Neuron (in vitro differentiated cells): Measurements from ENCODE around the gene TPGS1.

ENCODE experiments used
- H2AFZ ChIP-seq: one replicate; pipeline ENCODE4 v1.6.1; 2013; ENCODE audit warnings: low read depth, mild to moderate bottlenecking, inconsistent platforms, low read length, moderate library complexity
- H3K27me3 ChIP-seq: one replicate; pipeline ENCODE4 v1.6.1; 2013; ENCODE audit warnings: low read length; ENCODE audit not compliant: insufficient read depth
- H3K36me3 ChIP-seq: one replicate; pipeline ENCODE4 v1.6.1; 2013; ENCODE audit warnings: low read length; ENCODE audit not compliant: insufficient read depth
- H3K4me1 ChIP-seq: one replicate; pipeline ENCODE4 v1.6.1; 2013; ENCODE audit warnings: low read length; ENCODE audit not compliant: insufficient read depth
- H3K4me3 ChIP-seq: 2 replicates; pipeline ENCODE4 v1.5.1; 2013; ENCODE audit warnings: mild to moderate bottlenecking, low read length, moderate library complexity
- H3K9me3 ChIP-seq: one replicate; pipeline ENCODE4 v1.6.1; 2013; ENCODE audit warnings: low read length

Gene TPGS1

GRCh38 chr19:483332-484072, 23.8 kb upstream of the TPGS1 start:
- peaks cover 16% of the 10 kb centered on the region for H3K4me1 ChIP-seq
- no peak overlapping the region for H3K4me3 ChIP-seq
- H3K27me3 ChIP-seq, result no peaks in the 10 kb centered on the region
- H3K36me3 ChIP-seq, result no peaks in the 10 kb centered on the region
- no peaks in the 10 kb centered on the region for H3K9me3 ChIP-seq
- no peak overlapping the region for H2AFZ ChIP-seq

- Histone ChIP-seq H3K36me3 (no peaks in the 10 kb centered on the region), H3K4me3 (no peak overlapping the region), H3K9me3 (no peaks in the 10 kb centered on the region), H2AFZ (no peak overlapping the region), H3K27me3 (no peaks in the 10 kb centered on the region), H3K4me1 (peaks cover 18% of the 10 kb centered on the region)
Observed at GRCh38 chr19:484494-484893, 22.8 kb upstream of the TPGS1 start.

DNA sequence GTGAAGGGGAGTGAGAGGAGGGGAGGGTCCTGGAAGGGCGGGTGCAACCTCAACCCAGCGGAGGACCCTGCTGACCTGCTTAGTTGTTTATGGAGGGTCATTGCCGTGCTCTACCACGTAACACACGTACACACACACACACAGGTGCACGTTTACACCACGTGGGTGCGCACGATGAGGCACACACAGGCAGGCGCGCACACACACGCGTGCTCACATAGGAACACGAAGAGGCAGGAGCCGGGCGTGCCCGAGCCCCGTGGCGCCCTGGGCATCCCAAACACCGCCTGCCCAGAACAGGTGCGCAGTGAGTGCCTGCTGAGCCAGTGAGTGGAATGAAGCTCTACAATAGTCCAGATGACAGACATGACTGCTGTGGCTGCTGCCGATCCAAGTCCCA, 22.2 kb upstream of the TPGS1 start:
- H3K9me3 ChIP-seq, result no peaks in the 10 kb centered on the region
- H3K27me3 ChIP-seq, result no peaks in the 10 kb centered on the region
- H3K4me3 ChIP-seq, result no peak overlapping the region
- H3K36me3 ChIP-seq, result no peaks in the 10 kb centered on the region
- H2AFZ ChIP-seq, result no peak overlapping the region
- peaks cover 18% of the 10 kb centered on the region for H3K4me1 ChIP-seq

DNA sequence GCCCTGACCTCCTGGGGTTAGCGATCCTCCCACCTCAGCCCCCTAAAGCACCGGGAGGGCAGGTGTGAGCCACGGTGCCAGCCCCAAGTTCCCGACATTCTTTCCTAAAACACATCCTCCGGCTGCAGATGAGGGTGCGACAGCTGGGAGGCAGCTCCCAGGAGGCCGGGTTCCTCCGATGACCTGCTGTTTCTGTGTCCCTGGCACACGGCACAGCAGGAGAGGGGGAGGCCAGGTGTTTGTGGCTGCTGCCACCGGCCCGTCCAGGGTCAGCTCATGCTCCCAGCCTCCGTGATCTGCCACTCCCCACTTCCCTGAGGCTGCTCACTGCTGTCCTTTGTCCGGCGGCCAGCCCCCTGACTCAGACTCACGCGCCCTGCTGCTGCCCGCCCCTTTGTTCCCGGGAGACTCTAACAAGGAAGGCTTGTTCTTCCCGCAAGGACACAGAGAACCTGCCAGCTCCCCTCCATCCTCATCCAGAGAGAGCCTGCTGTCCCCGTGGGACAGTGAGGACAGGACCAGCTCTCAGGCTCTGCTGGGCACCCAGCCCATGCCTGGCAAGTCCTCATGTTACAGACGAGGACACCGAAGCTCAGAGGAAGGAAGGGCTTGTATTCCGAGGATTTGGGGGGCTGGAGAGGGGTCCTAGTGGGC, 21.6 kb upstream of the TPGS1 start:
- peaks cover 18% of the 10 kb centered on the region for H3K4me1 ChIP-seq
- no peaks in the 10 kb centered on the region for H3K9me3 ChIP-seq
- no peak overlapping the region for H2AFZ ChIP-seq
- no peak overlapping the region for H3K4me3 ChIP-seq
- no peaks in the 10 kb centered on the region for H3K36me3 ChIP-seq
- no peaks in the 10 kb centered on the region for H3K27me3 ChIP-seq

DNA sequence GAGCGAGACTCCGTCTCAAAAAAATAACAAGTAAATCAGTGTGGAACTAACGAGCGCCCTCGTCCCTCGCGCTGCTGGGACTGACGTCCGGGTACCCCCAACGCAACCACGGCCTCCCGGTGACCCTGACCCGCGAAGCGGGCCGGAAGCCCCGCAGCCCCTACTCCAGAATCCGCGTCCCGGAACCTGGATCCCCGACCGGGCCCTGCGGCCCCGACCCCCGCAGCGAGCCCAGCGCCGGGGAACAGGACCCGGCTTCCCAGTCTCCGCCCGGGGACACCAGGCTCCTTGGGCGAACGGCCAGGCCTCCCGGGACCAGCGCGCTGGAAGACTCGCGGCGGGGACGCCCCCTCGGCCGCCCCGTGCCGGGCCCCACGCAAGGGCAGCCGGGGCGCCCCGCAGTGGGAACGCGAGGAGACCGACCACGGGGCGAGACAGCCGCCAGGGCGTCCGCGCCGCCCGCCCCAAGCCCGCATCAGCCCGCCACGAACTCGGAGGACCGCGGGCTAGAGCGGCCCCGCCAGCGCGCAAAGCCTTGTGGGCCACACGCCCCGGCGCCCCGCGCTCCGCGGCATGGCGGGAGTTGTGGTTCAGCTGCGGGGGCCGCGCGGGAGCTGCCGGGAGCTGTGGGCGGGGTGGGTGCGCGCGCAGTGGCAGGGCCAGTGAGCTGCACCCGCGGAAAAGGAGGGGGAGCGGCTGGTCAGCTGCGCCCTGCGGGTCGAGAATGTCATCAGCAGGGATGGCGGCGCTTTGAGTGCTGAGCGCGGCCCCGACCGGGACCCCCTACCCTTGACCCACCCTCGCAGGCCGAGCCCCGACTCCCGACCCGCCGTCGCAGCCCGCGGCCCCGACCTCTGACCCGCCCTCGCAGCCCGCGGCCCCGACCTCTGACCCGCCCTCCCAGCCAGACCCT, 18.5 kb upstream of the TPGS1 start:
- Histone ChIP-seq H3K4me1 (peaks cover 18% of the 10 kb centered on the region), H3K9me3 (peaks cover 3% of the 10 kb centered on the region), H2AFZ (peak overlapping the region; percentile 81), H3K36me3 (no peaks in the 10 kb centered on the region), H3K27me3 (no peaks in the 10 kb centered on the region), H3K4me3 (peak overlapping the region; percentile 78)

GRCh38 chr19:489418-490196, 17.7 kb upstream of the TPGS1 start:
- no peaks in the 10 kb centered on the region for H3K36me3 ChIP-seq
- peak overlapping the region; percentile 39 for H2AFZ ChIP-seq
- no peaks in the 10 kb centered on the region for H3K27me3 ChIP-seq
- H3K4me1 ChIP-seq, result peaks cover 18% of the 10 kb centered on the region
- H3K9me3 ChIP-seq, result peaks cover 3% of the 10 kb centered on the region
- H3K4me3 ChIP-seq, result peak overlapping the region; percentile 78

DNA sequence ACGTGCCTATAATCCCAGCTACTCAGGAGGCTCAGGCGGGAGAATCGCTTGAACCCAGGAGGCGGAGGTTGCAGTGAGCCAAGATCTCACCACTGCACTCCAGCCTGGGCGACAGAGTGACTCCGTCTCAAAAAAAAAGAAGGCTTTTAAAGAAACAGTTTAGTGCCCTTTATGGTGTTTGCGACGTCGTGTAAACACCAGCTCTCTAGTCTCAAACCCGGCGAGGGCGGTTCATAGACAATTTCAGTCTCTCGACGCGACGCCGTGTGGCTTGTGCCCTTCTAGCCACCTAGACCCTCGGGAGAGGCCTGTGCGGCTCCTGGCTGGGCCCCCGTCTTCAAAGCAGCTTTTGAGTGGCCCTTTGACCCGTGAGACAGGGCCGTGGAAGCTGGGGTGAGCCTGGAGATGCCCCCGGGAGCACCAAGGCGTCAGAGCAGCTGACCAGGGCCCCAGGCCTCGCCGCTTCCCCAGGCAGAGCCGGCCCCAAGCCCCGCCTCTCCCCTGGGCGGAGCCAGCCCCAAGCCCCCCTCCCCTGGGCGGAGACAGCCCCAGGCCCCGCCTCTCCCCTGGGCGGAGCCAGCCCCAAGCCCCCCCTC, 16.1 kb upstream of the TPGS1 start:
- no peaks in the 10 kb centered on the region for H3K36me3 ChIP-seq
- H2AFZ ChIP-seq, result no peak overlapping the region
- peaks cover 3% of the 10 kb centered on the region for H3K9me3 ChIP-seq
- no peaks in the 10 kb centered on the region for H3K27me3 ChIP-seq
- H3K4me3 ChIP-seq, result no peak overlapping the region
- peaks cover 5% of the 10 kb centered on the region for H3K4me1 ChIP-seq

- no peaks in the 10 kb centered on the region for H3K36me3 ChIP-seq
- H3K4me3 ChIP-seq, result no peak overlapping the region
- H3K4me1 ChIP-seq, result peaks cover 5% of the 10 kb centered on the region
- no peak overlapping the region for H2AFZ ChIP-seq
- no peaks in the 10 kb centered on the region for H3K27me3 ChIP-seq
- peaks cover 3% of the 10 kb centered on the region for H3K9me3 ChIP-seq
Observed at GRCh38 chr19:492091-492531, 15.2 kb upstream of the TPGS1 start.

DNA sequence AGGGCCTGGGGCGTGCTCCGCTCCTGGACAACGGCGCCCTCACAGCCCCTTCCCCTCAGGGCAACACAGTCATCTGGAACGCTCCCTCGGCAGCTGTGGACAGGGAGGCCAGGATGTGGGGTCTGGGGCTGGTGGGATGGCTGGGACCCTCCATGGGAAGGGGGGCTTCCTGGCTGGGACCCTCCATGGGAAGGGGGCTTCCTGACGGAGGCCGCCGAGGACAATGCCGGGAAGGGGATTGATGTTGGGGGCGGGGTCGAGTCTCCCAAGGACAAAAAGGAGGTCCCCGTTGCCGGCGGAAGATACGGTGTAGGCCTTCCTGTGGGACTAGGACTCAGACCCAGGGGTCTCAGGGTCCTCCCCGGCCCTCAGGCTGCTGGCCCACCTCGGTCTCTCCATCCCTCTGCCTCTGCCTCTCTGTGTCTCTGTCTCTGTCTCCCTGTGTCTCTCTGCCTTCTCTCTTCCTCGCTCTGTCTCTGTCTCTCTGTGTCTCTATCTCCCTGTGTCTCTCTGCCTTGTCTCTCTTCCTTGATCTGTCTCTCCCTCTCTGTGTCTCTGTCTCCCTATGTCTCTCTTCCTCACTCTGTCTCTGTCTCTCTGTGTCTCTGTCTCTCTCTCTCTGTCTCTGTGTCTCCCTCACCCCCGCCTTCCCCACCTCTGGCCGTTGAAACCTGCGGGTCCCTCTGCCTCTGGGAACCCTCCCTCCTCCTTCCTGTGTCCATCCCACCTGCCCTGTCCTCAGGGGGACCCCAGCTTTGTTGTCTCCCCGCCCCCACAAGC, 13.7 kb upstream of the TPGS1 start:
- no peaks in the 10 kb centered on the region for H3K36me3 ChIP-seq
- peaks cover 9% of the 10 kb centered on the region for H3K27me3 ChIP-seq
- H2AFZ ChIP-seq, result no peak overlapping the region
- no peak overlapping the region for H3K4me3 ChIP-seq
- H3K4me1 ChIP-seq, result peaks cover 5% of the 10 kb centered on the region
- peaks cover 3% of the 10 kb centered on the region for H3K9me3 ChIP-seq

GRCh38 chr19:494171-495080, 12.9 kb upstream of the TPGS1 start:
- no peaks in the 10 kb centered on the region for H3K36me3 ChIP-seq
- peaks cover 4% of the 10 kb centered on the region for H3K4me1 ChIP-seq
- peaks cover 3% of the 10 kb centered on the region for H3K9me3 ChIP-seq
- H2AFZ ChIP-seq, result no peak overlapping the region
- peaks cover 16% of the 10 kb centered on the region for H3K27me3 ChIP-seq
- no peak overlapping the region for H3K4me3 ChIP-seq

- peaks cover 3% of the 10 kb centered on the region for H3K9me3 ChIP-seq
- H3K36me3 ChIP-seq, result no peaks in the 10 kb centered on the region
- no peak overlapping the region for H3K4me3 ChIP-seq
- no peaks in the 10 kb centered on the region for H3K4me1 ChIP-seq
- no peak overlapping the region for H2AFZ ChIP-seq
- peaks cover 19% of the 10 kb centered on the region for H3K27me3 ChIP-seq
Observed at GRCh38 chr19:495081-495401, 12.3 kb upstream of the TPGS1 start.
